Hepatocyte (in vitro differentiated cells): ENCODE measurements around the gene ZNF407. TPM values are rescaled to one million over a fixed set of nuclear protein-coding genes. Genes with fewer than 3 reads are reported as not detected.

ENCODE experiments used
- DNase-seq: peaks from one replicate; pipeline ENCODE4 v3.0.0-alpha.2; 2016; ENCODE audit warnings: low spot score
- H2AFZ ChIP-seq: fragments of 200-600 bp; sonication (generic); 2 replicates; pipeline ENCODE4 v1.6.0; 2016; ENCODE audit warnings: antibody characterized with exemption, mild to moderate bottlenecking
- H3K27ac ChIP-seq: fragments of 200-600 bp; sonication (generic); 2 replicates; pipeline ENCODE4 v1.5.1; 2016; ENCODE audit warnings: mild to moderate bottlenecking
- H3K27me3 ChIP-seq: fragments of 200-600 bp; sonication (generic); 2 replicates; pipeline ENCODE4 v1.6.1; 2016
- H3K36me3 ChIP-seq: fragments of 200-600 bp; sonication (generic); replicated peaks from 2 replicates; pipeline ENCODE4 v1.5.1; 2016; ENCODE audit warnings: low read depth; ENCODE audit not compliant: insufficient read depth
- H3K4me1 ChIP-seq: fragments of 200-600 bp; sonication (generic); 2 replicates; pipeline ENCODE4 v1.5.1; 2016; ENCODE audit warnings: mild to moderate bottlenecking, moderate library complexity; ENCODE audit not compliant: insufficient read depth
- H3K4me2 ChIP-seq: fragments of 200-600 bp; sonication (generic); 2 replicates; pipeline ENCODE4 v1.6.0; 2016
- H3K4me3 ChIP-seq: fragments of 200-600 bp; sonication (generic); 2 replicates; pipeline ENCODE4 v1.5.1; 2016; ENCODE audit warnings: mild to moderate bottlenecking
- H3K79me2 ChIP-seq: fragments of 200-600 bp; sonication (generic); 2 replicates; pipeline ENCODE4 v1.6.0; 2017; ENCODE audit warnings: mild to moderate bottlenecking
- H3K9me2 ChIP-seq: fragments of 200-600 bp; sonication (generic); replicated peaks from 2 replicates; pipeline ENCODE4 v1.6.0; 2017; ENCODE audit warnings: mild to moderate bottlenecking; ENCODE audit not compliant: insufficient read depth
- H3K9me3 ChIP-seq: fragments of 200-600 bp; sonication (generic); 2 replicates; pipeline ENCODE4 v1.5.1; 2016; ENCODE audit warnings: low read depth, mild to moderate bottlenecking
- H4K20me1 ChIP-seq: fragments of 200-600 bp; sonication (generic); 2 replicates; pipeline ENCODE4 v1.6.0; 2016; ENCODE audit warnings: mild to moderate bottlenecking; ENCODE audit not compliant: insufficient read depth, poor library complexity, severe bottlenecking
- CTCF ChIP-seq: fragments of 200-600 bp; sonication (generic); IDR thresholded peaks from 2 replicates; pipeline ENCODE4 v1.5.1; 2016; ENCODE audit warnings: antibody characterized with exemption, mild to moderate bottlenecking; ENCODE audit not compliant: poor library complexity
- EZH2 ChIP-seq: fragments of 200-600 bp; sonication (generic); IDR thresholded peaks from 2 replicates; pipeline ENCODE4 v1.6.1; 2016; ENCODE audit warnings: antibody characterized with exemption, mild to moderate bottlenecking, borderline replicate concordance
- EZH2phosphoT487 ChIP-seq: fragments of 200-600 bp; sonication (generic); IDR thresholded peaks from one replicate; pipeline ENCODE4 v1.6.1; 2018; ENCODE audit warnings: antibody characterized with exemption, mild to moderate bottlenecking, low read depth, moderate library complexity; ENCODE audit not compliant: unreplicated experiment, severe bottlenecking
- WGBS: methylation state at CpG from one replicate; pipeline ENCODE4 v1.1.6; 2016; ENCODE audit warnings: low lambda C conversion rate; ENCODE audit errors: missing lambda C conversion rate; 5-methylcytosine and 5-hydroxymethylcytosine counted together
- polyA plus RNA-seq: library from polyadenylated mRNA; unstranded; fragments of >200 nt; fragmentation: Nextera tagmentation; extraction: Ambion mirVana; gene quantifications from 2 replicates; pipeline ENCODE4 v1.2.1, GENCODE V29; 2016
- total RNA-seq: library from RNA; depleted of rRNA; stranded (reverse); fragments of >200 nt; gene quantifications from 2 replicates; pipeline ENCODE4 v1.2.3, GENCODE V29; 2014

ZNF407 gene
- total and polyA plus RNA-seq, 2 experiments from 2014 or later = 3.2 to 12.4 TPM

GRCh38 chr18:74683573-74683972 is 85.9 kb downstream of the ZNF407 start:
- H3K4me3 ChIP-seq = no peak overlapping the region
- no peaks in the 10 kb centered on the region for H3K9me2 ChIP-seq
- H3K27me3 ChIP-seq = no peaks in the 10 kb centered on the region
- no peak overlapping the region for H3K27ac ChIP-seq
- no peaks in the 10 kb centered on the region for H4K20me1 ChIP-seq
- TF ChIP-seq EZH2phosphoT487 = no peak
- DNase-seq = no peak
- H3K4me2 ChIP-seq = no peak overlapping the region
- no peaks in the 10 kb centered on the region for H3K79me2 ChIP-seq
- no peak overlapping the region for H2AFZ ChIP-seq
- no peaks in the 10 kb centered on the region for H3K36me3 ChIP-seq
- no peaks in the 10 kb centered on the region for H3K9me3 ChIP-seq
- peaks cover 12% of the 10 kb centered on the region for H3K4me1 ChIP-seq

- Histone ChIP-seq H3K27ac (no peak overlapping the region), H2AFZ (no peak overlapping the region), H4K20me1 (no peaks in the 10 kb centered on the region), H3K27me3 (no peaks in the 10 kb centered on the region), H3K36me3 (no peaks in the 10 kb centered on the region), H3K9me2 (no peaks in the 10 kb centered on the region), H3K4me3 (no peak overlapping the region), H3K4me1 (no peaks in the 10 kb centered on the region), H3K4me2 (no peak overlapping the region), H3K9me3 (no peaks in the 10 kb centered on the region), H3K79me2 (no peaks in the 10 kb centered on the region)
- DNase-seq = no peak
- WGBS = 64% methylated on average over 2 of the region's 2 CpGs
- TF ChIP-seq EZH2 (no peak), CTCF (no peak), EZH2phosphoT487 (no peak)
Observed at GRCh38 chr18:74689251-74689650, 91.6 kb downstream of the ZNF407 start.

- Histone ChIP-seq H3K27me3 (no peaks in the 10 kb centered on the region), H3K4me2 (no peak overlapping the region), H3K9me3 (no peaks in the 10 kb centered on the region), H3K4me1 (no peaks in the 10 kb centered on the region), H3K4me3 (no peak overlapping the region), H3K9me2 (no peaks in the 10 kb centered on the region), H3K27ac (no peak overlapping the region), H3K36me3 (no peaks in the 10 kb centered on the region), H3K79me2 (no peaks in the 10 kb centered on the region), H4K20me1 (no peaks in the 10 kb centered on the region), H2AFZ (no peak overlapping the region)
- no peak for TF ChIP-seq EZH2phosphoT487
- no peak for TF ChIP-seq CTCF
- no peak for TF ChIP-seq EZH2
- WGBS = 90% methylated on average over 9 of the region's 9 CpGs
- no peak for DNase-seq
Observed at GRCh38 chr18:74692367-74693013, 94.8 kb downstream of the ZNF407 start.

- 88% methylated on average over 1 of the region's 1 CpG for WGBS
- H3K4me2 ChIP-seq = no peak overlapping the region
- H4K20me1 ChIP-seq = no peaks in the 10 kb centered on the region
Observed at GRCh38 chr18:74694436-74694835, 96.8 kb downstream of the ZNF407 start.

More at GRCh38 chr18:74694436-74694835, 96.8 kb downstream of the ZNF407 start:
- no peaks in the 10 kb centered on the region for H3K79me2 ChIP-seq
- H3K9me2 ChIP-seq = no peaks in the 10 kb centered on the region
- H3K9me3 ChIP-seq = no peaks in the 10 kb centered on the region
- H3K27ac ChIP-seq = no peak overlapping the region
- no peak overlapping the region for H3K4me3 ChIP-seq
- DNase-seq = no peak
- no peak for TF ChIP-seq CTCF
- TF ChIP-seq EZH2phosphoT487 = no peak
- no peak for TF ChIP-seq EZH2
- H2AFZ ChIP-seq = no peak overlapping the region
- H3K36me3 ChIP-seq = no peaks in the 10 kb centered on the region
- no peaks in the 10 kb centered on the region for H3K4me1 ChIP-seq
- H3K27me3 ChIP-seq = no peaks in the 10 kb centered on the region
